Measurements from ENCODE around the gene RBPJ.
"Not testable (repeated sequence)": the region's sequence is repeated elsewhere in the genome, so short reads cannot be mapped to it uniquely, and the experiment has no call there.

RBPJ gene

GRCh38 chr4:26342328-26343037 is 21.7 kb downstream of the RBPJ start:
- DNase-seq (ENCODE audit: low read depth, low spot score), result no peak

- no peak for DNase-seq (ENCODE audit: low read depth, low spot score)
These were observed 22.2 kb downstream of the RBPJ start for GRCh38 chr4:26343038-26343398.

GRCh38 chr4:26344901-26345564 is 24.2 kb downstream of the RBPJ start:
- no peak for DNase-seq (ENCODE audit: low read depth, low spot score)

- no peak for DNase-seq (ENCODE audit: low read depth, low spot score)
These were observed 24.7 kb downstream of the RBPJ start for GRCh38 chr4:26345565-26345938.

GRCh38 chr4:26346203-26346620 is 25.4 kb downstream of the RBPJ start:
- DNase-seq (ENCODE audit: low read depth, low spot score), result no peak

- no peak for DNase-seq (ENCODE audit: low read depth, low spot score)
These were observed 28.7 kb downstream of the RBPJ start for GRCh38 chr4:26349496-26349895.

GRCh38 chr4:26351685-26352084 is 30.9 kb downstream of the RBPJ start:
- DNase-seq (ENCODE audit: low read depth, low spot score), result no peak

GRCh38 chr4:26354491-26354890 is 33.7 kb downstream of the RBPJ start:
- no peak for DNase-seq (ENCODE audit: low read depth, low spot score)

GRCh38 chr4:26355392-26356052 is 34.7 kb downstream of the RBPJ start:
- no peak for DNase-seq (ENCODE audit: low read depth, low spot score)

GRCh38 chr4:26356081-26356501 is 35.3 kb downstream of the RBPJ start:
- no peak for DNase-seq (ENCODE audit: low read depth, low spot score)

- not testable (repeated sequence) for DNase-seq (ENCODE audit: low read depth, low spot score)
These were observed 38.7 kb downstream of the RBPJ start for GRCh38 chr4:26359521-26359920.

- DNase-seq (ENCODE audit: low read depth, low spot score), result no peak
These were observed 39.5 kb downstream of the RBPJ start for GRCh38 chr4:26360273-26360672.

GRCh38 chr4:26360864-26361263 is 40.0 kb downstream of the RBPJ start:
- no peak for DNase-seq (ENCODE audit: low read depth, low spot score)

- no peak for DNase-seq (ENCODE audit: low read depth, low spot score)
These were observed 40.5 kb downstream of the RBPJ start for GRCh38 chr4:26361297-26361696.

GRCh38 chr4:26362745-26363439 is 42.1 kb downstream of the RBPJ start:
- DNase-seq (ENCODE audit: low read depth, low spot score), result no peak

GRCh38 chr4:26365537-26366150 is 44.8 kb downstream of the RBPJ start:
- no peak for DNase-seq (ENCODE audit: low read depth, low spot score)

- no peak for DNase-seq (ENCODE audit: low read depth, low spot score)
These were observed 47.0 kb downstream of the RBPJ start for GRCh38 chr4:26367811-26368210.

- DNase-seq (ENCODE audit: low read depth, low spot score), result no peak
These were observed 47.9 kb downstream of the RBPJ start for GRCh38 chr4:26368685-26369084.

GRCh38 chr4:26369132-26369531 is 48.3 kb downstream of the RBPJ start:
- no peak for DNase-seq (ENCODE audit: low read depth, low spot score)

GRCh38 chr4:26369581-26369980 is 48.8 kb downstream of the RBPJ start:
- DNase-seq (ENCODE audit: low read depth, low spot score), result no peak

GRCh38 chr4:26372076-26372475 is 51.3 kb downstream of the RBPJ start:
- DNase-seq (ENCODE audit: low read depth, low spot score), result no peak

Data from smooth muscle cell of the brain vasculature (primary cell).